Measurements from ENCODE around the gene CLIC1.

CLIC1 gene

DNA sequence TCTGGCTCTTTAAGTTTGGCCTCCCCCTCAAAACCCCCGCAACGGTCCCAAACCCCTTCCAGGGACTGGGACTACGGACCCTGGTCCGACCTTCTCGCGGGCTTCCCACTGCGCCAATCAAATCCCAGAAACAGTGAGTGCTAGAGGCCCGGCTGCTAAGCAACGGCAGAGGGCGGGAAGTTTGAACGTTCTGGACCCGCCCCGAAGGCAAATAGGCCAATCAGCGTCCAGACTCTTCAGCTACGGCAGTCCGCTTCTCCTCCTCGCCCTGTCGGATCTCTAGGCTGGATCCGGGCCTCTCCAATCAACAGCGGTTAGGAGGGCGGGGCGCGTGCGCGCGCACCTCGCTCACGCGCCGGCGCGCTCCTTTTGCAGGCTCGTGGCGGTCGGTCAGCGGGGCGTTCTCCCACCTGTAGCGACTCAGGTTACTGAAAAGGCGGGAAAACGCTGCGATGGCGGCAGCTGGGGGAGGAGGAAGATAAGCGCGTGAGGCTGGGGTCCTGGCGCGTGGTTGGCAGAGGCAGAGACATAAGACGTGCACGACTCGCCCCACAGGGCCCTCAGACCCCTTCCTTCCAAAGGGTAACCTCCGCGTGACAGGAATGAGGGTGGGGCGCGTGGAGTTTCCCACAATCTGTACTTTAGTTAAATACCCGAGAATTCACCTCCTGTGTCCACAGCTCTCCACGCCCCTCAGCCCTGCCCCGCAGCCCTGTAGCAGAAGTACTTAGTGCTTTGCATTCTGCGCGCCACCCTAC lies 3.5 kb upstream of the CLIC1 start, which contains the start of gene MSH5 (continued):
- TF ChIP-seq ZNF133 (tag by site-specific recombination; IDR thresholded peaks at IDR 0.05) (no peak), BCL11B (tag by site-specific recombination; IDR thresholded peaks at IDR 0.05; ENCODE audit: low read depth) (peak; percentile 89; the same call in 1 of the 2 replicates), ZNF521 (tag by site-specific recombination; IDR thresholded peaks at IDR 0.05) (no peak), IKZF3 (tag by site-specific recombination; IDR thresholded peaks at IDR 0.05) (peak; percentile 94), ZNF704 (tag by site-specific recombination; IDR thresholded peaks at IDR 0.05) (no peak), PATZ1 (tag by site-specific recombination; IDR thresholded peaks at IDR 0.05) (peak; percentile 81), ZNF76 (tag by site-specific recombination; IDR thresholded peaks at IDR 0.05; ENCODE audit: borderline replicate concordance, low read depth) (no peak; the same call in 1 of the 2 replicates), SCRT1 (tag by site-specific recombination; IDR thresholded peaks at IDR 0.05; ENCODE audit: borderline replicate concordance) (peak; percentile 97), ZNF560 (tag by site-specific recombination; IDR thresholded peaks at IDR 0.05; ENCODE audit: borderline replicate concordance) (no peak), GFI1B (tag by site-specific recombination; IDR thresholded peaks at IDR 0.05) (no peak), ZNF23 (tag by site-specific recombination; IDR thresholded peaks at IDR 0.05; ENCODE audit: borderline replicate concordance) (no peak), ZBTB48 (tag by site-specific recombination; IDR thresholded peaks at IDR 0.05) (peak; percentile 95), ZNF548 (tag by site-specific recombination; IDR thresholded peaks at IDR 0.05) (no peak), ZNF169 (tag by site-specific recombination; IDR thresholded peaks at IDR 0.05) (no peak), ZSCAN30 (tag by site-specific recombination; IDR thresholded peaks at IDR 0.05) (peak; percentile 72), RBAK (tag by site-specific recombination; IDR thresholded peaks at IDR 0.05) (no peak), ZNF16 (tag by site-specific recombination; IDR thresholded peaks at IDR 0.05; ENCODE audit: low read depth) (no peak), ZNF366 (tag by site-specific recombination; conservative IDR thresholded peaks at IDR 0.05) (peak; percentile 30; the same call in 1 of the 2 replicates), ZNF37A (tag by site-specific recombination; IDR thresholded peaks at IDR 0.05) (no peak), ZNF2 (tag by site-specific recombination; IDR thresholded peaks at IDR 0.05) (peak; percentile 88), ZNF707 (tag by site-specific recombination; IDR thresholded peaks at IDR 0.05) (no peak)
- TF ChIP-seq, protein P1, sequence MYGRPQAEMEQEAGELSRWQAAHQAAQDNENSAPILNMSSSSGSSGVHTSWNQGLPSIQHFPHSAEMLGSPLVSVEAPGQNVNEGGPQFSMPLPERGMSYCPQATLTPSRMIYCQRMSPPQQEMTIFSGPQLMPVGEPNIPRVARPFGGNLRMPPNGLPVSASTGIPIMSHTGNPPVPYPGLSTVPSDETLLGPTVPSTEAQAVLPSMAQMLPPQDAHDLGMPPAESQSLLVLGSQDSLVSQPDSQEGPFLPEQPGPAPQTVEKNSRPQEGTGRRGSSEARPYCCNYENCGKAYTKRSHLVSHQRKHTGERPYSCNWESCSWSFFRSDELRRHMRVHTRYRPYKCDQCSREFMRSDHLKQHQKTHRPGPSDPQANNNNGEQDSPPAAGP (tag by site-specific recombination; IDR thresholded peaks at IDR 0.05) = peak; percentile 94
- TF ChIP-seq, protein P2, sequence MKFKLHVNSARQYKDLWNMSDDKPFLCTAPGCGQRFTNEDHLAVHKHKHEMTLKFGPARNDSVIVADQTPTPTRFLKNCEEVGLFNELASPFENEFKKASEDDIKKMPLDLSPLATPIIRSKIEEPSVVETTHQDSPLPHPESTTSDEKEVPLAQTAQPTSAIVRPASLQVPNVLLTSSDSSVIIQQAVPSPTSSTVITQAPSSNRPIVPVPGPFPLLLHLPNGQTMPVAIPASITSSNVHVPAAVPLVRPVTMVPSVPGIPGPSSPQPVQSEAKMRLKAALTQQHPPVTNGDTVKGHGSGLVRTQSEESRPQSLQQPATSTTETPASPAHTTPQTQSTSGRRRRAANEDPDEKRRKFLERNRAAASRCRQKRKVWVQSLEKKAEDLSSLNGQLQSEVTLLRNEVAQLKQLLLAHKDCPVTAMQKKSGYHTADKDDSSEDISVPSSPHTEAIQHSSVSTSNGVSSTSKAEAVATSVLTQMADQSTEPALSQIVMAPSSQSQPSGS (tag by site-specific recombination; IDR thresholded peaks at IDR 0.05; ENCODE audit: low read depth) = no peak
- TF ChIP-seq, protein P3, sequence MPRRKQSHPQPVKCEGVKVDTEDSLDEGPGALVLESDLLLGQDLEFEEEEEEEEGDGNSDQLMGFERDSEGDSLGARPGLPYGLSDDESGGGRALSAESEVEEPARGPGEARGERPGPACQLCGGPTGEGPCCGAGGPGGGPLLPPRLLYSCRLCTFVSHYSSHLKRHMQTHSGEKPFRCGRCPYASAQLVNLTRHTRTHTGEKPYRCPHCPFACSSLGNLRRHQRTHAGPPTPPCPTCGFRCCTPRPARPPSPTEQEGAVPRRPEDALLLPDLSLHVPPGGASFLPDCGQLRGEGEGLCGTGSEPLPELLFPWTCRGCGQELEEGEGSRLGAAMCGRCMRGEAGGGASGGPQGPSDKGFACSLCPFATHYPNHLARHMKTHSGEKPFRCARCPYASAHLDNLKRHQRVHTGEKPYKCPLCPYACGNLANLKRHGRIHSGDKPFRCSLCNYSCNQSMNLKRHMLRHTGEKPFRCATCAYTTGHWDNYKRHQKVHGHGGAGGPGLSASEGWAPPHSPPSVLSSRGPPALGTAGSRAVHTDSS (tag by site-specific recombination; IDR thresholded peaks at IDR 0.05) = peak; percentile 8; the same call in 1 of the 2 replicates
- TF ChIP-seq, protein P4, sequence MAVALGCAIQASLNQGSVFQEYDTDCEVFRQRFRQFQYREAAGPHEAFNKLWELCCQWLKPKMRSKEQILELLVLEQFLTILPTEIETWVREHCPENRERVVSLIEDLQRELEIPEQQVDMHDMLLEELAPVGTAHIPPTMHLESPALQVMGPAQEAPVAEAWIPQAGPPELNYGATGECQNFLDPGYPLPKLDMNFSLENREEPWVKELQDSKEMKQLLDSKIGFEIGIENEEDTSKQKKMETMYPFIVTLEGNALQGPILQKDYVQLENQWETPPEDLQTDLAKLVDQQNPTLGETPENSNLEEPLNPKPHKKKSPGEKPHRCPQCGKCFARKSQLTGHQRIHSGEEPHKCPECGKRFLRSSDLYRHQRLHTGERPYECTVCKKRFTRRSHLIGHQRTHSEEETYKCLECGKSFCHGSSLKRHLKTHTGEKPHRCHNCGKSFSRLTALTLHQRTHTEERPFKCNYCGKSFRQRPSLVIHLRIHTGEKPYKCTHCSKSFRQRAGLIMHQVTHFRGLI (tag by site-specific recombination; IDR thresholded peaks at IDR 0.05) = peak; percentile 53; the same call in 1 of the 2 replicates
- TF ChIP-seq, protein P5, sequence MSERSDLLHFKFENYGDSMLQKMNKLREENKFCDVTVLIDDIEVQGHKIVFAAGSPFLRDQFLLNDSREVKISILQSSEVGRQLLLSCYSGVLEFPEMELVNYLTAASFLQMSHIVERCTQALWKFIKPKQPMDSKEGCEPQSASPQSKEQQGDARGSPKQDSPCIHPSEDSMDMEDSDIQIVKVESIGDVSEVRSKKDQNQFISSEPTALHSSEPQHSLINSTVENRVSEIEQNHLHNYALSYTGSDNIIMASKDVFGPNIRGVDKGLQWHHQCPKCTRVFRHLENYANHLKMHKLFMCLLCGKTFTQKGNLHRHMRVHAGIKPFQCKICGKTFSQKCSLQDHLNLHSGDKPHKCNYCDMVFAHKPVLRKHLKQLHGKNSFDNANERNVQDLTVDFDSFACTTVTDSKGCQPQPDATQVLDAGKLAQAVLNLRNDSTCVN (tag by site-specific recombination; optimal IDR thresholded peaks at IDR 0.05) = peak; percentile 99
- TF ChIP-seq, protein P6, sequence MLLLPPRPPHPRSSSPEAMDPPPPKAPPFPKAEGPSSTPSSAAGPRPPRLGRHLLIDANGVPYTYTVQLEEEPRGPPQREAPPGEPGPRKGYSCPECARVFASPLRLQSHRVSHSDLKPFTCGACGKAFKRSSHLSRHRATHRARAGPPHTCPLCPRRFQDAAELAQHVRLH (tag by site-specific recombination; IDR thresholded peaks at IDR 0.05) = no peak
- TF ChIP-seq, protein P7, sequence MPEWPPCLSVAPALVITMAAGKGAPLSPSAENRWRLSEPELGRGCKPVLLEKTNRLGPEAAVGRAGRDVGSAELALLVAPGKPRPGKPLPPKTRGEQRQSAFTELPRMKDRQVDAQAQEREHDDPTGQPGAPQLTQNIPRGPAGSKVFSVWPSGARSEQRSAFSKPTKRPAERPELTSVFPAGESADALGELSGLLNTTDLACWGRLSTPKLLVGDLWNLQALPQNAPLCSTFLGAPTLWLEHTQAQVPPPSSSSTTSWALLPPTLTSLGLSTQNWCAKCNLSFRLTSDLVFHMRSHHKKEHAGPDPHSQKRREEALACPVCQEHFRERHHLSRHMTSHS (tag by site-specific recombination; IDR thresholded peaks at IDR 0.05) = no peak

All from HEK293 (cell line).